Transverse colon (tissue), 4 donors: ENCODE results near the gene UNC5C. TPM values are rescaled to one million over a fixed set of nuclear protein-coding genes. Genes with fewer than 3 reads are reported as not detected.

ENCODE experiments used
- DNase-seq: peaks from one replicate; pipeline ENCODE4 v3.0.0-alpha.2; 2019
- H3K27ac ChIP-seq, 4 donors: fragments of 200-600 bp; sonication (generic); 2 replicates each; pipeline ENCODE4 v1.5.1; 2016 to 2018; ENCODE audit warnings: inconsistent platforms in 4 of 4
- H3K27me3 ChIP-seq: fragments of 200-600 bp; sonication (generic); 2 replicates; pipeline ENCODE4 v1.5.1; 2017; ENCODE audit warnings: inconsistent platforms
- H3K36me3 ChIP-seq, 4 donors: fragments of 200-600 bp; sonication (generic); 2 replicates each; pipeline ENCODE4 v1.5.1; 2017 to 2019; ENCODE audit warnings: inconsistent platforms in 4 of 4
- H3K4me1 ChIP-seq, 4 donors: fragments of 200-600 bp; sonication (generic); 2 replicates each; pipeline ENCODE4 v1.5.1; 2017 to 2020; ENCODE audit warnings: inconsistent platforms in 4 of 4
- H3K4me3 ChIP-seq, 4 donors: fragments of 200-600 bp; sonication (generic); 1 replicate in 1 of 4; 2 replicates in 3 of 4; pipeline versions ENCODE4 v1.5.1 to v1.6.1; 2017 to 2019; ENCODE audit warnings: inconsistent platforms in 4 of 4
- H3K9me3 ChIP-seq, 2 donors: fragments of 200-600 bp; sonication (generic); 2 replicates each; pipeline ENCODE4 v1.5.1; 2017 to 2019; ENCODE audit warnings: inconsistent platforms in 2 of 2
- CTCF ChIP-seq, 5 experiments: fragments of 200-600 bp in 3 of 5; fragments of 450-650 bp in 2 of 5; sonication (generic) in 3 of 5; IDR thresholded peaks; 1 replicate in 2 of 5; 2 replicates in 3 of 5; pipeline ENCODE4 v1.5.1; 2016 to 2017; ENCODE audit warnings: antibody characterized with exemption in 5 of 5, inconsistent platforms in 3 of 5, mild to moderate bottlenecking in 2 of 5, moderate library complexity in 1 of 5
- EP300 ChIP-seq: sonication (generic); formaldehyde crosslinking; IDR thresholded peaks from one replicate; pipeline ENCODE4 v1.6.1; 2017; ENCODE audit warnings: antibody characterized with exemption, low read depth
- POLR2A ChIP-seq: fragments of 450-650 bp; IDR thresholded peaks from one replicate; pipeline ENCODE4 v1.6.1; 2016; ENCODE audit warnings: antibody characterized with exemption, mild to moderate bottlenecking, moderate library complexity
- POLR2AphosphoS5 ChIP-seq, 3 donors: sonication (generic); formaldehyde crosslinking; IDR thresholded peaks; one replicate each; pipeline ENCODE4 v1.6.1; 2016; ENCODE audit warnings: antibody characterized with exemption in 3 of 3
- WGBS, 2 donors: methylation state at CpG; one replicate each; pipeline ENCODE4 v1.1.5; 2018; ENCODE audit warnings: low coverage in 1 of 2; 5-methylcytosine and 5-hydroxymethylcytosine counted together
- in situ Hi-C, 4 donors: fragments of 200-750 bp; cut with MboI; loops; one replicate each; pipeline versions ENCODE4 v1.15.0 to v1.15.1; 2017; ENCODE audit warnings: low sequenced_read_pairs in 3 of 4, low pct_ligation_motif_present in 1 of 4, low pct_unique_long_range_greater_than_20kb in 1 of 4
- intact Hi-C: fragments of 100-400 bp; cut with DNase I; formaldehyde crosslinking; loops from one replicate; pipeline ENCODE4 v1.15.1; 2023; ENCODE audit warnings: low total_unique reads
- total RNA-seq, 4 donors: library from RNA; depleted of rRNA; stranded (reverse); fragments of >200 nt; gene quantifications; one replicate each; pipeline ENCODE4 v1.1.0, GENCODE V29; 2016

The UNC5C gene
- total RNA-seq, 4 donors from 2014 or later, result 4.5 to 6.8 (median 4.8) TPM

GRCh38 chr4:95541889-95542607, 6.7 kb downstream of the UNC5C start:
- Histone ChIP-seq H3K27me3 (peaks cover 7% of the 10 kb centered on the region), H3K36me3 (no peaks in the 10 kb centered on the region), H3K27ac (peak overlapping the region in 3 of 4 donors; percentile 9 to 31 (median 18)), H3K4me1 (no peaks in the 10 kb centered on the region), H3K9me3 (no peaks in the 10 kb centered on the region), H3K4me3 (no peak overlapping the region)
- in situ Hi-C loops (no loop called here), intact Hi-C loops (no loop called here)
- WGBS, 2 donors, result 51 to 63% methylated on average over 4 of the region's 4 CpGs
- DNase-seq, result no peak
- TF ChIP-seq POLR2AphosphoS5 (IDR thresholded peaks at IDR 0.05) (no peak), EP300 (no peak), CTCF (IDR thresholded peaks at IDR 0.05) (no peak), POLR2A (no peak)

GRCh38 chr4:95541094-95541493, 7.7 kb downstream of the UNC5C start:
- 56 to 64% methylated on average over 3 of the region's 3 CpGs for WGBS, 2 donors
- H3K4me3 ChIP-seq, result no peak overlapping the region
- intact Hi-C loops (no loop called here), in situ Hi-C loops (no loop called here)
- DNase-seq, result no peak
- H3K9me3 ChIP-seq, result no peaks in the 10 kb centered on the region
- H3K27ac ChIP-seq, result no peak overlapping the region
- H3K36me3 ChIP-seq, result no peaks in the 10 kb centered on the region
- H3K4me1 ChIP-seq, result no peaks in the 10 kb centered on the region
- H3K27me3 ChIP-seq, result no peaks in the 10 kb centered on the region
- no peak for TF ChIP-seq POLR2A
- no peak for TF ChIP-seq CTCF (IDR thresholded peaks at IDR 0.05)
- TF ChIP-seq POLR2AphosphoS5 (IDR thresholded peaks at IDR 0.05), result no peak
- no peak for TF ChIP-seq EP300

- Histone ChIP-seq H3K4me1 (no peaks in the 10 kb centered on the region), H3K27ac (peak overlapping the region in 1 of 4 donors; percentile 34), H3K9me3 (no peaks in the 10 kb centered on the region), H3K36me3 (no peaks in the 10 kb centered on the region), H3K4me3 (no peak overlapping the region), H3K27me3 (no peaks in the 10 kb centered on the region)
- DNase-seq, result no peak
- intact Hi-C loops (no loop called here), in situ Hi-C loops (no loop called here)
- 45 to 72% methylated on average over 2 to 3 of the region's 3 CpGs for WGBS, 2 donors
- no peak for TF ChIP-seq POLR2AphosphoS5 (IDR thresholded peaks at IDR 0.05)
- no peak for TF ChIP-seq EP300
- no peak for TF ChIP-seq CTCF (IDR thresholded peaks at IDR 0.05)
- TF ChIP-seq POLR2A, result no peak
Observed at GRCh38 chr4:95540227-95540626, 8.5 kb downstream of the UNC5C start.

- Histone ChIP-seq H3K4me3 (no peak overlapping the region), H3K9me3 (no peaks in the 10 kb centered on the region), H3K27ac (peak overlapping the region in 1 of 4 donors; percentile 26), H3K36me3 (no peaks in the 10 kb centered on the region), H3K4me1 (no peaks in the 10 kb centered on the region), H3K27me3 (no peaks in the 10 kb centered on the region)
- TF ChIP-seq POLR2AphosphoS5 (IDR thresholded peaks at IDR 0.05) (no peak), POLR2A (no peak), CTCF (IDR thresholded peaks at IDR 0.05) (no peak), EP300 (no peak)
- WGBS, 2 donors, result 60 to 66% methylated on average over 2 to 5 of the region's 5 CpGs
- in situ Hi-C loops (no loop called here), intact Hi-C loops (no loop called here)
- no peak for DNase-seq
Observed at GRCh38 chr4:95539106-95539505, 9.7 kb downstream of the UNC5C start.
